ENCODE measurements around the gene GPR39.

Gene GPR39

DNA sequence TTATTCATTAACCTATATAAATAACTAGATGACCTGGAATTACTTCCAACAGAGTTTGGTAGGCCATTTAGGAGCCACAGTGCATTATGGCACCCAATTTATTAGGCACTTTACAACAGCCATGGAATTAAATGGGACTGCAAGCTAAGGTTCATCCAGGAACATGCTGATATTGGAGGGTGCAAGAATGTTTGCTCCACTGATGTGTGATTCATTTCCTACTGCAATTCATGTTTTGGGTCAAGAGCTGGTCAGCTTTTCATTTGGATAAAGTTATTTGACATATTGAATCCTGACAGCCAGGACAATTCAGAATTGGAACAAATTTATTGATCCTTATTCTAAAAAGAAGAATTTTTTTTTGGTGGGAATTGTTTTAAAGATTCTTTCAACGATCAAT, 265.2 kb downstream of the GPR39 start:
- DNase-seq = no peak

- no peak for DNase-seq
Measured at GRCh38 chr2:132690664-132691303, 274.2 kb downstream of the GPR39 start.

DNA sequence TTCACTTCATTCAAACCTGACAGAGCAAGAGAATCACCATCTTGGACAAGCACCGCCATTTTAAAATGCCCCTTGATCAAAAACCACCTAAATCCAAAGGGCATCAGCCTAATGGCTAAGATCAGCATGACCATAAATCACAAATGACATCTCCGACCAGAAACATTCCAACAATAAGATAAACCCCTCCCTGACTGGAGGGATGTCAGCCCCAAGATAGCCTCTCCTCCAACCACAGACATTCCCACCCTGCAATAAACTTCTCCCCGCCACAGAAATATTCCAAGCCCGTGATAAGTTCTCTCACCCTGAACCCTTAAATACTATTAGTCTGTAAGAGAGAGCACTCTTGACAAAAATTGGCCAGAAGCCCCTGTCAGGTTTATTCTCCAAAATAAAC, 275.0 kb downstream of the GPR39 start:
- DNase-seq = no peak

DNA sequence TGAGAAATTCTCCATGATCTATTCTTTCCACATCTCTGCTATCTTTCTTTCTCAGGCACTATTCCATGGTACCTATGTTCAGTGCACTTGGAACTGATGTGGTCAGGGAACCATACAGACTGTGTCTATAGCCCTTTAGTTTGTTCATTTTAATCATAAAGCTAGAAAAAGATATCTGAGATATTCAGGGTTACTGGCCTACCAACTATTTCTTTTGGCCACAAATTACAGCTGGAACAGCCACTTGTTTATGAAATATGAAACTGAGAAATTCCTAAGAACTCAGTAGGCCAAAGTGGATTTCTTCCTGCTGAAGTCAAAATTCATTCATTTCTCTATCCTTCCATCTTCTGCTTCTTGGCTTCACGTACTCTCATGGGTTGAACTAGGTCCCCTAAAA, 276.2 kb downstream of the GPR39 start:
- DNase-seq = no peak

All from midbrain (tissue), 1 donor.